Right cardiac atrium (tissue), 5 donors: ENCODE measurements around the gene CDKL1. TPM values are rescaled to one million over a fixed set of nuclear protein-coding genes. Genes with fewer than 3 reads are reported as not detected.
"Not testable (repeated sequence)": the region's sequence is repeated elsewhere in the genome, so short reads cannot be mapped to it uniquely, and the experiment has no call there.

ENCODE experiments used
- ATAC-seq, 2 donors: fragments of 200-7000 bp; cut with Tn5 transposase; one replicate each; pipeline versions ENCODE4 v1.8.0 to v1.9.1; 2020; ENCODE audit warnings: moderate library complexity in 2 of 2, mild to moderate bottlenecking in 1 of 2
- DNase-seq, 3 donors: peaks; one replicate each; pipeline ENCODE4 v3.0.0-alpha.2; 2020
- H3K27ac ChIP-seq: one replicate; pipeline ENCODE4 v1.5.1; 2013; ENCODE audit warnings: mild to moderate bottlenecking, low read length, control low read depth, moderate library complexity
- H3K27me3 ChIP-seq: one replicate; pipeline ENCODE4 v1.6.1; 2013; ENCODE audit not compliant: control insufficient read depth, insufficient read depth
- H3K4me1 ChIP-seq: one replicate; pipeline ENCODE4 v1.6.1; 2013; ENCODE audit warnings: low read length; ENCODE audit not compliant: control insufficient read depth, insufficient read depth
- H3K4me3 ChIP-seq: one replicate; pipeline ENCODE4 v1.5.1; 2013; ENCODE audit warnings: low read length, control low read depth
- H3K9me3 ChIP-seq: one replicate; pipeline ENCODE4 v1.6.1; 2013; ENCODE audit warnings: low read length; ENCODE audit not compliant: control insufficient read depth
- WGBS: extraction: QIAGEN DNeasy Blood & Tissue Kit; methylation state at CpG from one replicate; pipeline ENCODE4 v1.1.7; 2013; 5-methylcytosine and 5-hydroxymethylcytosine counted together
- intact Hi-C, 4 donors: fragments of 100-400 bp; cut with DNase I; formaldehyde crosslinking; loops; one replicate each; pipeline versions ENCODE4 v1.11.0 to v1.14.0; 2022 to 2023
- polyA plus RNA-seq: library from polyadenylated mRNA; stranded (reverse); fragments of 200-250 nt; gene quantifications from one replicate; pipeline ENCODE4 v1.2.3, GENCODE V29; 2013
- total RNA-seq, 4 donors: library from RNA; stranded (reverse); fragmentation: NEBNext Ultra II Directional; extraction: Animal tissue kit (Norgen Biotek cat#: 25700); gene quantifications; one replicate each; pipeline ENCODE4 v1.2.1, GENCODE V29; 2021
- donor health status: healthy with polysubstance abuse.
- donor health status: DM: no; HTN: yes; CAD: no.
- donor health status: DM: no; HTN: no; CAD: no.
- donor health status: DM: no; HTN: yes; CAD: no; lungs with severe emphysema.
- donor health status: DM: yes; HTN: yes; CAD: no.

CDKL1 gene
- total and polyA plus RNA-seq, 5 donors, result 1.0 to 4.7 (median 2.6) TPM

DNA sequence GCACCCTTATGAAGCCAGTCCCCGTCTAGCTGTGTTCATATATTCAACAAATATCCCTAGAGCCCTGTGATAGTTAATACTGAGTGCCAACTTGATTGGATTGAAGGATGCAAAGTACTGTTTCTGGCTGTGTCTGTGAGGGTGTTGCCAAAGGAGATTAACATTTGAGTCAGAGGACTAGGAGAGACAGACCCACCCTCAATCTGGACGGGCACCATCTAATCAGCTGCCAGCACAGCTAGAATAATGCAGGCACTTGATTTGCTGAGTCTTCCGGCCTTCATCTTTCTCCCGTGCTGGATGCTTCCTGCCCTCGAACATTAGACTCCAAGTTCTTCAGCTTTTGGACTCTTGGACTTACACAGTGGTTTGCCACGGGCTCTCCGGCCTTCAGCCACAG is 31.1 kb downstream of the CDKL1 start:
- DNase-seq, H3K9me3 ChIP-seq, H3K4me1 ChIP-seq, H3K27me3 ChIP-seq, H3K27ac ChIP-seq, intact Hi-C loops, H3K4me3 ChIP-seq, ATAC-seq: not testable (repeated sequence)
- WGBS, result 79% methylated on average over 7 of the region's 7 CpGs

DNA sequence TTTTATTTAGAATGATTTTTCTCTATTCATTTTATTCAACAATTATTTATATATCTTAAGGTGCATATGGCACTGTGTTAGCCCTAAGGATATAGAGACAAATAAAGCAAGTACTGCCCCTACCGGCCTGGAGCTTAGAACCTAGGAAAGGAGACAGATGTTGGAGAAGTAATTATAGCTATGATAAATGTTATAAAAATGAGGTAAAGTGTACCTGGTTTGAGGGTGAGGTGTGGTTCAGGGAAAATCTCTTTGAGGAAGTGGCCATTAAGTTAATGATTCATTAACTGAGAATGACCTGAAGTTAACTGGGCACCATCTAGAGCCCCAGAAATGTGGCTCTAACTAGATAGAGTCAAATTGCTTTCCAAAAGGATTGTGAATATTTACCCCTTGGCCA is 31.9 kb downstream of the CDKL1 start:
- Histone ChIP-seq H3K4me3 (no peak overlapping the region), H3K27me3 (no peaks in the 10 kb centered on the region), H3K27ac (no peak overlapping the region), H3K9me3 (no peaks in the 10 kb centered on the region), H3K4me1 (no peaks in the 10 kb centered on the region)
- ATAC-seq, result no peak
- WGBS, result 95% methylated on average over 1 of the region's 1 CpG
- intact Hi-C loops, result no loop called here
- no peak for DNase-seq

DNA sequence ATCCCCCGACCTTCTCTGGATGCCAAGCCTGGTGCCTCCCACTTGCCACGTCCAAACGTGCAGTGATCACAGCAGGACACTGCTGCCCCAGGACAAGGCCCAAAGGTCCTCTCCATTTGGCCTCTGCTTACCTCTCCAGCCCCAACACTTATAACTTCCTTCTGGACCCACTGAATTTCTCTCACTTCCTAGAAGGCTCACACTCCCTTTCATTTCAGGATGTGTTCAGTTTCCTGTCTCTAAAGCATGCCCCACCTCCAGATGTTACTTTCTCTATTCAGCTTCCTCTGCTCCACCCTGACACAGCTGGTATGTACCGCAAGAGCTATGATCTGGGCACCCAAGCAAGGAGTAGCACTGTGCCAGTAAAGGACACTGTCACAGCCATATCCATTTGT is 33.0 kb downstream of the CDKL1 start:
- ATAC-seq (peak; percentile 85 to 88), DNase-seq (no peak)
- peak overlapping the region; percentile 4 for H3K4me3 ChIP-seq
- peak overlapping the region; percentile 29 for H3K27ac ChIP-seq
- no peaks in the 10 kb centered on the region for H3K27me3 ChIP-seq
- no peaks in the 10 kb centered on the region for H3K4me1 ChIP-seq
- intact Hi-C loops, result no loop called here
- no peaks in the 10 kb centered on the region for H3K9me3 ChIP-seq
- WGBS, result 21% methylated on average over 4 of the region's 4 CpGs

DNA sequence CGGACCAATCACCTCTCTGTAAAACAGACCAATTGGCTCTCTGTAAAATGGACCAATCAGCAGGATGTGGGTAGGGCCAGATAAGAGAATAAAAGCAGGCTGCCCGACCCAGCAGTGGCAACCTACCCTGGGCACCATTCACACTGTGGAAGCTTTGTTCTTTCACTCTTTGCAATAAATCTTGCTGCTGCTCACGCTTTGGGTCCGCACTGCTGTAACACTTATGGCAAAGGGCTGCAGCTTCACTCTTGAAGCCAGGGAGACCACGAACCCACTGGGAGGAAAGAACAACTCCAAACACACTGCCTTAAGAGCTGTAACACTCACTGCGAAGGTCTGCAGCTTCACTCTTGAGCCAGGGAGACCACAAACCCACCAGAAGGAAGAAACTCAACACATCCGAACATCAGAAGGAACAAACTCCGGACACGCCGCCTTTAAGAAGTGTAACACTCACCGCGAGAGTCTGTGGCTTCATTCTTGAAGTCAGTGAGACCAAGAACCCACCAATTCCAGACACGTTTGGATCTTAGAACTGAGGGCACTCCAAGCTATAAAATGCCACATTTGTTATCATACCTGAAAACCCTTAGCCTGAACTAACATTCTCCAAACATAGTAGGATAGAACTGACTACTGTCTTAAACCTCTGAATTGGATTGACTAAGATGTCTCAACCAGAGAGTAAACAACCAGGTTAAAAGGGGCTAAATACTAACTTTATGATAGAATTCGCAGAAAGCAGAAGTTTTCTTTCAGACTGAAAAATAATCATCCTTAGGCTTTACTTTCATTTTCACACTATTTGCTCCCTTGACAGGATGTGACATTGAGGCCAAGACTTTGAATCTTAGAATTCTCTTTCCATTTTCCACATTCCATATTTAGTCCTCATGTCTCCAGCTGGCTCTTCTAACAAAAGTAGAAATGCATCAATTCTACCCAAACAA is 33.6 kb downstream of the CDKL1 start:
- ATAC-seq (peak in 1 of 2 donors; percentile 14), DNase-seq (no peak)
- no peaks in the 10 kb centered on the region for H3K9me3 ChIP-seq
- no peaks in the 10 kb centered on the region for H3K4me1 ChIP-seq
- WGBS, result 79% methylated on average over 14 of the region's 14 CpGs
- H3K27me3 ChIP-seq, result no peaks in the 10 kb centered on the region
- H3K4me3 ChIP-seq, result peak overlapping the region; percentile 4
- peak overlapping the region; percentile 29 for H3K27ac ChIP-seq
- intact Hi-C loops, result no loop called here

DNA sequence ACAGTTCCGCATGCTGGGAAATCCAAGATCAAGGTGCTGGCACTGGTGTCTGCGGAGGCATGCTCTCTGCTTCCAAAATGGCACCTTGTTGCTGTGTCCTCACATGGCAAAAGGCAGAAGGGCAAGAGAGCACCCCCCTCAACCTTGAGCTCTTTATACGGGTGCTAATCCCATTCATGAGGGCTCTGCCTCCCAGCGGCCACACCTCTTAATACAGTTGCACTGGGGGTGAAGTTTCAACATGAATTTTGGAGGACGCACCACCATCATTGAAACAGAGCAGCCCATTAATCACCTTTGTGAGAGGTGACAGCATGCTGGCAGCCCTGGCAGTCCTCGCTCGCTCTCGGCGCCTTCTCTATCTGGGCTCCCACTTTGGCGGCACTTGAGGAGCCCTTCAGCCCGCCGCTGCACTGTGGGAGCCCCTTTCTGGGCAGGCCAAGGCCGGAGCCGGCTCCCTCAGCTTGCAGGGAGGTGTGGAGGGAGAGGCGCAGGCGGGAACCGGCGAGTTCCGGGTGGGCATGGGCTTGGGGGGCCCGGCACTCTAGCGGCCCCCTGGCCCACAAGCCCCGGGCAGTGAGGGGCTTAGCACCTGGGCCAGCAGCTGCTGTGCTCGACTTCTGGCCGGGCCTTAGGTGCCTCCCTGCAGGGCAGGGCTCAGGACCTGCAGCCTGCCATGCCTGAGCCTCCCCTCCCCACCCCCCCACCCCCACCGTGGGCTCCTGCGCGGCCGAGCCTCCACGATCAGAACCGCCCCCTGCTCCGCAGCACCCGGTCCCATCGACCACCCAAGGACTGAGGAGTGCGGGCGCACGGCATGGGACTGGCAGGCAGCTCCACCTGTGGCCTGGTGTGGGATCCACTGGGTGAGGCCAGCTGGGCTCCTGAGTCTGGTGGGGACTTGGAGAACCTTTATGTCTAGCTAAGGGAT is 34.9 kb downstream of the CDKL1 start:
- WGBS, result 97% methylated on average over 36 of the region's 36 CpGs
- H3K9me3 ChIP-seq, ATAC-seq, H3K27ac ChIP-seq, H3K4me3 ChIP-seq, H3K27me3 ChIP-seq, intact Hi-C loops, H3K4me1 ChIP-seq: not testable (repeated sequence)
- DNase-seq, result peak in 1 of 3 donors; percentile 54

DNA sequence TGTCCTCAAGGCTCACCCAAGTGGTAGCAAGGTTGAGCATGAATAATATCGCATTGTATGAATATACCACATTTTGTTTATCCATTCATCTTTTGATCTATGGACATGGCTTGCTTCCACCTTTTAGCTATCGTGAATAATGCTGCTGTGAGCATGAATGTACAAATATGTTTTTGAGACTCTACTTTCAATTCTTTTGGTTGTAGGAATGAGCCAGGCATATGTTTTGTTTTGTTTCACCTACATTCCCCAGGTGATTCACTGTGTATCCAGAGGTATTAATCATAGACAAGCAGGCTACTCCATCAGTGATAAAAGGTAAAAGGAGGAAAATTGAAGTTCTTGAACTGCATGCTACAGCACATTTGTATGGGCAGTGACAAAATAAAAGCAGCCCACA is 35.8 kb downstream of the CDKL1 start:
- no peak for DNase-seq
- Histone ChIP-seq H3K27me3 (no peaks in the 10 kb centered on the region), H3K4me1 (no peaks in the 10 kb centered on the region), H3K4me3 (no peak overlapping the region), H3K9me3 (no peaks in the 10 kb centered on the region), H3K27ac (no peak overlapping the region)
- WGBS, result 96% methylated on average over 2 of the region's 2 CpGs
- ATAC-seq, result no peak
- intact Hi-C loops, result no loop called here

DNA sequence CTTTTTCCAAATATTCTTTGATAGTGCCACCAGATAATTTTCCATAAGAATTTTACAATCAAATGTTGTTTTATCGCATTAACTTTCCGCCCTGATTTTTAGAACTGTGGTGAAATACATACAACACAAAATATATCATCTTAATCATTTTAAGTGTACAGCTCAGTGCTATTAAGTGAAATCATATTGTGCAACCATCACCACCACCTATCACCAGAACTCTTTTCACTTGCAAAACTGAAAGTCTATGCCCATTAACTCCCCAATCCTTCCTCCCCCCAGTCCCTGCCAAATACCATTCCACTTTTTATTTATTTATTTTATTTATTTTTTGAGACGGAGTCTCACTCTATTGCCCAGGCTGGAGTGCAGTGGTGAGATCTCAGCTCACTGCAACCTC is 36.6 kb downstream of the CDKL1 start:
- ATAC-seq, result no peak
- Histone ChIP-seq H3K27ac (no peak overlapping the region), H3K4me3 (no peak overlapping the region), H3K4me1 (no peaks in the 10 kb centered on the region), H3K27me3 (no peaks in the 10 kb centered on the region), H3K9me3 (no peaks in the 10 kb centered on the region)
- no peak for DNase-seq
- WGBS, result 96% methylated on average over 3 of the region's 3 CpGs
- intact Hi-C loops, result no loop called here

DNA sequence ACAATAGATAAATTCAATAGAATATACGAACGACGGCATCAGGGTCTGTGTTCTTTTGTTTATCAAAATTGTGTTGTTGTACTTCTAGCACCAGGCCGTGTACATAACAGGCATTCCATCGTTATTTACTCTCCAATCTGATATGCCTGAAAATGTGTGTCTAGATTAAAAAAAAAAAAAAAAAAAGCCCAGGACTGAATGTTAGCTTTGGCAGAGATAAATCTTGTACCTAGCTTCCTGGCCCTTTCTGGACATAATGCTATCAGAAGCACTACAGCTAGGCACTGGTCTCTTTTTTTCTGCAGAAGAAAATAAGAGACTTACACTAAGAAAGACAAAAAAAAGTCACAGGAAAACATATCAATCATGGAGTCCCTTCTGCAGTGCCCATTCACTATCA is 37.0 kb downstream of the CDKL1 start:
- intact Hi-C loops, result no loop called here
- Histone ChIP-seq H3K4me1 (no peaks in the 10 kb centered on the region), H3K27ac (no peak overlapping the region), H3K4me3 (no peak overlapping the region), H3K27me3 (no peaks in the 10 kb centered on the region), H3K9me3 (no peaks in the 10 kb centered on the region)
- DNase-seq (no peak), ATAC-seq (no peak)
- 86% methylated on average over 5 of the region's 5 CpGs for WGBS

DNA sequence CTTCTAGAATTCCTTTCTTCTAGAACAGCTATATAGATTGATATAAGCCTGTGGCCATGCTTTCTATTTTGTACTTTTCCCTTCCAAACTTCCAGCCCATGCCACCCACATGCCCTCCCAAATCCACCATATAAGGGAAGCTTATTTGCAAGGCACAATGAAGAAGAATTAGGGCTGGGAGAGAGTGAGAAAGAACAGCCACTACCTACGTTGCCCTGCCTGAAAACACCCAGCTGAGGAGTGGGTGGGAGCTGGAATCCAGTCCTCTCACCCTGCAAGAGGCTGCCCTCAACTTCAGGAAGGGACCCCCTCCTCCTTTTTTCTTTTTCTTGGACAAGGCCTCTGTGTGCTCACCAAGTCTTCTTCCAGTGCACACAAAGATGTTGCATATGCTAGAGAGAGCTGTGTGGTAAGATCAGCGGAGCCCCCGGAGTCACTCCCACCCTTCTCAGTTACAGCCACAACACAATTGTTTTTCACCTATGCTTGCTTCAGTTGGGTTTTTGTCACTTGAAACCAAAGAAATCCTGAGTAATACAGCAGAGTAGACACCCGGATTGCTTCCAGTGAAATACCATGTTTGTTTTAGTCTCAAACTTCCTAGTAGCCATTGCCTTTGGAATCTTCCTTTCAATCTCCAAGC is 38.8 kb downstream of the CDKL1 start:
- no peak overlapping the region for H3K27ac ChIP-seq
- intact Hi-C loops, result no loop called here
- no peaks in the 10 kb centered on the region for H3K4me1 ChIP-seq
- no peaks in the 10 kb centered on the region for H3K9me3 ChIP-seq
- DNase-seq (no peak), ATAC-seq (no peak)
- 90% methylated on average over 4 of the region's 4 CpGs for WGBS
- H3K4me3 ChIP-seq, result no peak overlapping the region
- no peaks in the 10 kb centered on the region for H3K27me3 ChIP-seq

DNA sequence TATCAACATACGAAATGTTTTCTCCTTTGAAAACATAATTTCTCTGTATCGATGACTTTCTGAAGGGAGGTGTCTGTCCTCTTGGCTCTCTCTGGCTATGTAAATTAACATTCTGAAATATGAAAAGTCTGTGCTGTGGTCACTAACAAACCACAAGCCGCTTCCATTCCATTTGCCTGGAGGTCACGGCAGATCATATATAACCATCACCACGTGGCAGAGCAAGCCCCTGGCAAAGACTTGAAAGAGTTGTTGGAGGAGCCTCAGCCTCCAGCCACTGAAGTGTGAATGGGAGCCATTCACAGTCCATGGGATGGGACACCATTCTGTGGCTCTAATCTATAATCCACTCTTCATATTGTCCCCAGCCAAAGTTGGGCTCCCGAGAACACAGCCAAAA is 39.6 kb downstream of the CDKL1 start:
- WGBS, result 89% methylated on average over 6 of the region's 6 CpGs
- no peak overlapping the region for H3K27ac ChIP-seq
- DNase-seq (no peak), ATAC-seq (no peak)
- H3K4me3 ChIP-seq, result no peak overlapping the region
- H3K9me3 ChIP-seq, result no peaks in the 10 kb centered on the region
- intact Hi-C loops, result no loop called here
- H3K27me3 ChIP-seq, result no peaks in the 10 kb centered on the region
- H3K4me1 ChIP-seq, result no peaks in the 10 kb centered on the region

DNA sequence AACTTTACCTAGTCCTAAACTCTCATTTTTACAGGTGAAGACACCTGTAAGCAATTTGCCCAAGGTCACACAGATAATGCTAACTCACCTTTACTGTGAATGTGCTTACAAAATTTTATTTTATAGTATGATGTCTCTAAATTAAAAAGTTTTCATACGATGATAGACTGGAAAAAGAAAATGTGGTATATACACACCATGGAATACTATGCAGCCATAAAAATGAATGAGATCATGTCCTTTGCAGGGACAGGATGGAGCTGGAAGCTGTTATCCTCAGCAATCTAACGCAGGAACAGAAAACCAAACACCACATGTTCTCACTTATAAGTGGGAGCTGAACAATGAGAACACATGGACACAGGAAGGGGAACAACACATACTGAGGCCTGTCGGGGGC is 40.4 kb downstream of the CDKL1 start:
- H3K9me3 ChIP-seq, intact Hi-C loops, H3K27me3 ChIP-seq, H3K4me1 ChIP-seq, H3K27ac ChIP-seq, ATAC-seq, H3K4me3 ChIP-seq, DNase-seq: not testable (repeated sequence)
- WGBS, result 77% methylated on average over 3 of the region's 3 CpGs
